CD14-positive monocyte (primary cell): ENCODE measurements around the gene SRRM3. TPM values are rescaled to one million over a fixed set of nuclear protein-coding genes. Genes with fewer than 3 reads are reported as not detected.

Source experiments
- DNase-seq, 3 donors: peaks; one replicate each; pipeline ENCODE4 v3.0.0-alpha.2; 2011 to 2022
- H2AFZ ChIP-seq: 2 replicates; pipeline ENCODE4 v1.6.0; 2012; ENCODE audit warnings: mild to moderate bottlenecking, low read depth, low read length, inconsistent platforms; ENCODE audit not compliant: insufficient read depth, poor library complexity, severe bottlenecking
- H3K27ac ChIP-seq, 2 donors: 1 replicate in 1 of 2; 2 replicates in 1 of 2; pipeline ENCODE4 v1.5.1; 2012 to 2013; ENCODE audit warnings: low read length in 2 of 2, control low read depth in 1 of 2, inconsistent platforms in 1 of 2, low read depth in 1 of 2, mild to moderate bottlenecking in 1 of 2
- H3K27me3 ChIP-seq, 2 donors: one replicate each; pipeline versions ENCODE4 v1.6.0 to v1.6.1; 2011 to 2013; ENCODE audit warnings: low read length in 2 of 2; ENCODE audit not compliant: control insufficient read depth in 2 of 2, insufficient read depth in 2 of 2
- H3K36me3 ChIP-seq, 2 donors: replicated peaks in 1 of 2; 1 replicate in 1 of 2; 2 replicates in 1 of 2; pipeline versions ENCODE4 v1.5.1 to v1.6.1; 2012 to 2013; ENCODE audit warnings: low read length in 2 of 2, control low read depth in 1 of 2, inconsistent platforms in 1 of 2, mild to moderate bottlenecking in 1 of 2; ENCODE audit not compliant: insufficient read depth in 2 of 2, control insufficient read depth in 1 of 2
- H3K4me1 ChIP-seq, 2 donors: 1 replicate in 1 of 2; 2 replicates in 1 of 2; pipeline versions ENCODE4 v1.5.1 to v1.6.1; 2012 to 2013; ENCODE audit warnings: low read length in 2 of 2, control low read depth in 1 of 2, inconsistent platforms in 1 of 2, mild to moderate bottlenecking in 1 of 2, moderate library complexity in 1 of 2; ENCODE audit not compliant: insufficient read depth in 2 of 2, control insufficient read depth in 1 of 2
- H3K4me2 ChIP-seq: replicated peaks from 2 replicates; pipeline ENCODE3; 2012; ENCODE audit warnings: low read length, moderate library complexity, mild to moderate bottlenecking; ENCODE audit not compliant: poor library complexity, severe bottlenecking; ENCODE audit errors: extremely low read depth
- H3K4me3 ChIP-seq, 3 experiments: fragments of 200-600 bp in 1 of 3; sonication (generic) in 1 of 3; replicated peaks in 1 of 3; 1 replicate in 2 of 3; 2 replicates in 1 of 3; pipeline ENCODE4 v1.5.1; 2011 to 2013; ENCODE audit warnings: low read length in 3 of 3, mild to moderate bottlenecking in 3 of 3, control low read depth in 2 of 3, low read depth in 2 of 3, inconsistent platforms in 1 of 3, moderate library complexity in 1 of 3
- H3K79me2 ChIP-seq: 2 replicates; pipeline ENCODE4 v1.6.0; 2012; ENCODE audit warnings: mild to moderate bottlenecking, control low read depth, inconsistent platforms, low read length, moderate library complexity; ENCODE audit not compliant: insufficient read depth
- H3K9ac ChIP-seq: 2 replicates; pipeline ENCODE4 v1.6.0; 2017; ENCODE audit warnings: low read length, mild to moderate bottlenecking; ENCODE audit not compliant: insufficient read depth, poor library complexity, severe bottlenecking
- H3K9me3 ChIP-seq, 2 donors: replicated peaks in 1 of 2; 1 replicate in 1 of 2; 2 replicates in 1 of 2; pipeline versions ENCODE4 v1.5.1 to v1.6.1; 2012 to 2013; ENCODE audit warnings: low read length in 2 of 2, control low read depth in 1 of 2; ENCODE audit not compliant: control insufficient read depth in 1 of 2, insufficient read depth in 1 of 2
- H4K20me1 ChIP-seq: 2 replicates; pipeline ENCODE4 v1.6.0; 2012; ENCODE audit warnings: mild to moderate bottlenecking, low read length, control low read depth, moderate library complexity; ENCODE audit not compliant: insufficient read depth
- H3K27ac Mint-ChIP-seq, 7 donors: one replicate each; pipeline ENCODE4 v1.8.0; 2020; ENCODE audit warnings: mild to moderate bottlenecking in 7 of 7, mixed read lengths in 7 of 7, moderate library complexity in 6 of 7, inconsistent platforms in 2 of 7
- H3K27me3 Mint-ChIP-seq, 3 donors: one replicate each; pipeline ENCODE4 v1.8.0; 2021 to 2022; ENCODE audit warnings: low read depth in 3 of 3, mild to moderate bottlenecking in 3 of 3, mixed read lengths in 3 of 3, moderate library complexity in 3 of 3, inconsistent platforms in 1 of 3
- H3K36me3 Mint-ChIP-seq, 2 donors: one replicate each; pipeline ENCODE4 v1.8.0; 2020; ENCODE audit warnings: mixed read lengths in 2 of 2, inconsistent platforms in 1 of 2, mild to moderate bottlenecking in 1 of 2
- H3K4me1 Mint-ChIP-seq: one replicate; pipeline ENCODE4 v1.8.0; 2020; ENCODE audit warnings: mild to moderate bottlenecking, mixed read lengths
- H3K4me3 Mint-ChIP-seq, 2 donors: one replicate each; pipeline ENCODE4 v1.8.0; 2020; ENCODE audit warnings: mild to moderate bottlenecking in 2 of 2, mixed read lengths in 2 of 2, moderate library complexity in 1 of 2
- H3K9me3 Mint-ChIP-seq, 7 donors: one replicate each; pipeline ENCODE4 v1.8.0; 2020 to 2022; ENCODE audit warnings: mixed read lengths in 7 of 7, mild to moderate bottlenecking in 6 of 7, moderate library complexity in 6 of 7, inconsistent platforms in 2 of 7
- WGBS: methylation state at CpG from one replicate; pipeline ENCODE4 v1.1.5; 2013; ENCODE audit warnings: missing lambda C conversion rate; ENCODE audit not compliant: insufficient coverage; 5-methylcytosine and 5-hydroxymethylcytosine counted together
- intact Hi-C, 2 donors: fragments of 100-400 bp; cut with micrococcal nuclease; formaldehyde crosslinking; loops; one replicate each; pipeline versions ENCODE4 v1.15.0 to v1.15.1; 2023
- polyA plus RNA-seq, 3 donors: library from polyadenylated mRNA; depleted of rRNA in 1 of 3; unstranded in 2 of 3; stranded (reverse) in 1 of 3; fragments of 300-500 nt in 2 of 3; fragments of >200 nt in 1 of 3; fragmentation: Illumina TruSeq in 2 of 3; gene quantifications; 1 replicate in 2 of 3; 2 replicates in 1 of 3; pipeline ENCODE4 v1.2.3, GENCODE V29; 2012 to 2021
- TF ChIP-seq, protein P1 (sequence below): fragments of 200-600 bp; IDR thresholded peaks from one replicate; pipeline ENCODE4 v1.8.0; 2022; ENCODE audit warnings: antibody characterized with exemption, mild to moderate bottlenecking

SRRM3 gene
- polyA plus RNA-seq, 3 donors = not detected

DNA sequence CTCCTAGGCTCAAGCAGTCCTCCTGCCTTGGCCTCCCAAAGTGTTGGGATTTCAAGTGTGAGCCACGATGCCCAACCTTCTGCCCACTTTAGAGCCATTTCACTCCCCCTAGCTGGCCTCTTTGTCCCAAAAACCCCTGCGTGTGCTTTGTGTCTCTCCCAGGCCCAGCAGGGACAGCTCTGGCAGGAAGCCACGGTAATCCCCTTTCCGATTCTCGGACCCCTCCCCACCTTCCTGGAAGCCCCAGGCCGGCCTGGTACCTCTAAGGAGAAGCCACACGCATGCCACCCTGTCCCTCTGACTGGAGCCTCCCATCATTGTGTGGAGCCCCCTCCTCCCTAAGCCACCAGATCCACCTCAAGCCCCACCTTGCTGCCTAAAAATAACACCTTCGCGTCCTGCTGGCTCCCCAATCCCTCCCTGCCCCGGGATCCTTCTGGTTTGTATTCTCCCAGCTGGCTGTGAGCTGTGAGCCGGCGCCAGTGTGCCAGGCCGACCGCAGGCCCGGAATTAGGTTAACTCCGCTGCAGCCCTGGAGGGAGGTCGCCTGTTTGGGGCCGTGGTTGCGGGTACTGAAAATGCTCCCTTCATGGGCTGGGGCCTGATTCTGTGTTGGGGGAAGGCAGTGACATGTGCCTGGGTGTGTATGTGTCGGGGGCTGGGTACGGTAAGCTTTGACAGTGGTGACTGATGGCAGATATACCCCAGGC lies 16.4 kb upstream of the SRRM3 start:
- intact Hi-C loops = no loop called here
- H3K4me1 ChIP-seq = no peaks in the 10 kb centered on the region
- H2AFZ ChIP-seq = no peak overlapping the region
- Mint-ChIP-seq H3K27ac (no peak overlapping the region), H3K4me3 (no peak overlapping the region), H3K36me3 (no peaks in the 10 kb centered on the region), H3K9me3 (peaks cover 0 to 1% (median 0%) of the 10 kb centered on the region in 7 donors), H3K4me1 (no peaks in the 10 kb centered on the region), H3K27me3 (peaks cover 6 to 9% (median 7%) of the 10 kb centered on the region in 3 donors)
- H3K27ac ChIP-seq = no peak overlapping the region
- WGBS = 66% methylated on average over 11 of the region's 21 CpGs
- no peaks in the 10 kb centered on the region for H3K9me3 ChIP-seq
- no peak overlapping the region for H3K9ac ChIP-seq
- H3K79me2 ChIP-seq = no peaks in the 10 kb centered on the region
- no peak for DNase-seq
- H3K27me3 ChIP-seq = no peaks in the 10 kb centered on the region
- no peak overlapping the region for H3K4me2 ChIP-seq
- no peak overlapping the region for H3K4me3 ChIP-seq
- H3K36me3 ChIP-seq = no peaks in the 10 kb centered on the region
- TF ChIP-seq, protein P1, sequence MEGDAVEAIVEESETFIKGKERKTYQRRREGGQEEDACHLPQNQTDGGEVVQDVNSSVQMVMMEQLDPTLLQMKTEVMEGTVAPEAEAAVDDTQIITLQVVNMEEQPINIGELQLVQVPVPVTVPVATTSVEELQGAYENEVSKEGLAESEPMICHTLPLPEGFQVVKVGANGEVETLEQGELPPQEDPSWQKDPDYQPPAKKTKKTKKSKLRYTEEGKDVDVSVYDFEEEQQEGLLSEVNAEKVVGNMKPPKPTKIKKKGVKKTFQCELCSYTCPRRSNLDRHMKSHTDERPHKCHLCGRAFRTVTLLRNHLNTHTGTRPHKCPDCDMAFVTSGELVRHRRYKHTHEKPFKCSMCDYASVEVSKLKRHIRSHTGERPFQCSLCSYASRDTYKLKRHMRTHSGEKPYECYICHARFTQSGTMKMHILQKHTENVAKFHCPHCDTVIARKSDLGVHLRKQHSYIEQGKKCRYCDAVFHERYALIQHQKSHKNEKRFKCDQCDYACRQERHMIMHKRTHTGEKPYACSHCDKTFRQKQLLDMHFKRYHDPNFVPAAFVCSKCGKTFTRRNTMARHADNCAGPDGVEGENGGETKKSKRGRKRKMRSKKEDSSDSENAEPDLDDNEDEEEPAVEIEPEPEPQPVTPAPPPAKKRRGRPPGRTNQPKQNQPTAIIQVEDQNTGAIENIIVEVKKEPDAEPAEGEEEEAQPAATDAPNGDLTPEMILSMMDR = no peak
- no peaks in the 10 kb centered on the region for H4K20me1 ChIP-seq

DNA sequence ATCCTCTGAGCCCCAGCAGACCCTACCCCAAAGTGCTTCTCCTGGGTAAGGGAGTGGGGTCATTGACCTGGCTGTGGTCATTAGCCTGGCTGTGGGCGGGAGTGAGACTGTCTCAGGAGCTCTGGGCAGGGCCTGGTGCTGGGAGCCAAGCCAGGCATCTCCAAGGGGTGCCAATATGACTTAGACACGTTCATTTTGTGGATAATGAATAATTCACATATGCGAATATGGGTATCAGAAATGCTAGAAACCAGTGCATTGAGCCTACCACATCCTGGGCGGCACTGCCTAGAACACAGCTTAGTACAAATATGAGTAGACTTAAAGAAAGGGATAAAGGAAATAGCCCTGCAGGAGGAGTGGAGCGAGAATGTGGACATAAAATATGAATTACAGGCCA lies 14.4 kb upstream of the SRRM3 start:
- H3K4me3 ChIP-seq = no peak overlapping the region
- intact Hi-C loops = no loop called here
- Mint-ChIP-seq H3K27ac (peak overlapping the region in 1 of 7 donors; percentile 64), H3K4me3 (no peak overlapping the region), H3K9me3 (peaks cover 6 to 11% (median 8%) of the 10 kb centered on the region in 7 donors), H3K4me1 (no peaks in the 10 kb centered on the region), H3K27me3 (peaks cover 7 to 10% (median 8%) of the 10 kb centered on the region in 3 donors), H3K36me3 (no peaks in the 10 kb centered on the region)
- H3K27me3 ChIP-seq = no peaks in the 10 kb centered on the region
- TF ChIP-seq, protein P1 = no peak
- H3K9me3 ChIP-seq = peaks cover 5 to 10% of the 10 kb centered on the region in 2 donors
- H3K36me3 ChIP-seq = no peaks in the 10 kb centered on the region
- 95% methylated on average over 2 of the region's 5 CpGs for WGBS
- no peaks in the 10 kb centered on the region for H3K79me2 ChIP-seq
- no peak overlapping the region for H3K4me2 ChIP-seq
- no peaks in the 10 kb centered on the region for H4K20me1 ChIP-seq
- H3K27ac ChIP-seq = no peak overlapping the region
- no peak overlapping the region for H2AFZ ChIP-seq
- no peak for DNase-seq
- no peak overlapping the region for H3K9ac ChIP-seq
- H3K4me1 ChIP-seq = no peaks in the 10 kb centered on the region
